Measurements from ENCODE around the gene COL9A2. TPM values are rescaled to one million over a fixed set of nuclear protein-coding genes. Genes with fewer than 3 reads are reported as not detected.

Gene COL9A2
- total and polyA plus RNA-seq, 4 donors: 8.6 to 27.7 (median 13.2) TPM

DNA sequence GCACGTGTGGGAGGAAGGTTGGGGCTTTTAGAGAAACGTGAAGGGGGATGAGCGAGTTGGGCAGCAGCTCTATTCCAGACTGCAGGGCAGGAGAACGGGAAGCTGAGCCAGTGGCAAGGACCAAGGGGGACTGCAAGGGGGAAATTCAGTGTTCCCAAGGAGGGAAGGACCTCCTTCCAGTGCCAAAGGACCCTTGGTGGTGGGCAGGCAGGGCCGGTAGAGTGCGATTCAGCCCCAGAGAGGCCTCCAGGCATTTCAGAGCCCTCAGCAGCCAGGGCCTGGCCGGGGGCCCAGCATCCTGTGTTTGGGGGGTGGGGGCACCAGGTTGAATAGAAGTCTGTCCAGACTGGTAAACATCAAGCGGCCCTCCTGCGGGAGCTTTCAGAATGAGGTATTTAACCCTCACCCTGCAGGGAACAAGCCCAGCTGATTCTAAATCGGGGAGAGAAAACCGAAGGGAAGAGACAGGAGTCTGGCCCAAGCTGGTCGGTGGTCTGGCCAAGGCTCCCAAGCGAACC lies 2.3 kb downstream of the COL9A2 start:
- intact Hi-C loops (cut with DNase I): loop anchor here (2.0 to 5.0 kb wide), 3 partner anchors 56 to 162 kb away; partner anchors contain the start of genes RLF (in 1 of the 2) and ZMPSTE24 (in 1 of the 2)
- Histone ChIP-seq H3K4me1 (ENCODE audit: control insufficient read depth in 1 of 2, insufficient read depth in 2 of 2, low read length in 2 of 2) (no peaks in the 10 kb centered on the region), H3K9me3 (ENCODE audit: control insufficient read depth, low read length) (no peaks in the 10 kb centered on the region), H3K4me3 (ENCODE audit: low read length in 2 of 2) (no peak overlapping the region), H3K27me3 (ENCODE audit: control insufficient read depth in 1 of 2, insufficient read depth in 2 of 2, low read length in 1 of 2) (no peaks in the 10 kb centered on the region), H3K36me3 (ENCODE audit: control insufficient read depth in 1 of 2, insufficient read depth in 2 of 2, low read length in 1 of 2) (no peaks in the 10 kb centered on the region), H3K27ac (ENCODE audit: low read depth in 1 of 2, low read length in 2 of 2) (peak overlapping the region in 1 of 2 donors; percentile 77)
- DNase-seq (no peak), ATAC-seq (ENCODE audit: low FRiP score) (no peak)
- WGBS, 2 donors: 9 to 12% methylated on average over 13 of the region's 13 CpGs

DNA sequence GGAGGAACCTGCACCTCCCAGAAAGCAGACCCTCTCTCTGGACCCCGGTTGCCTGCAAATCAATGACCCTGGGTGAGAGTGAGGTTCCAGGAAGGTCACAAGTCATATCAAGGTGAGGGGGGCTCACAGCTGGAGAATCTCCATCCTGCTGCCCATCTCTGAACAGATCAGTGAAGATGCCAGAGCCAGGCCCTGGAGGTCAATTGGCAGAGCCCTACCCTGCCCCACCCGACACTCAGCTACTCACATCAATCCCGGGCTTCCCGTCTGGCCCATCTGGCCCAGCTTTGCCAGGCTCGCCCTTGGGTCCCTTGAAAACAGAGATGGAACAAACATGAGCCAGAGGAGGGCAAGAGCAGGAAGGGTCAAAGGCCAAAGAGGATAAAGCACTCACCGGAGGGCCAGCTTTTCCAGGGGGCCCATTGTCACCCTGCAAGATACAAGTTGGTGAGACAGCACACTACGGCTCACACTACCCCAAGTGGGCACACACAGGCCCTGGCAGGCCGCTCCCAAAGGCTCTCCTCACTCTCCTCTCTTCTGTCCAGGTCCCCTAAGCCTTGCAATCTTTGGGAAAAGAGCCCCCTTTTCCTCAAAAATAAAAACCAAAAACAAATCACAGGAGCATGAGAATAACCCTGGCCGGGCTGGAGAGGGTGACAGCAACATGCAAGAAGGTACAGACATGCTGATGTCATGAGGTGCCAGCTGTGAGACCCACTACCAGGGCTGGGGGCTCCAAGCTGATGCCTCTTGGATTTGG lies 2.9 kb downstream of the COL9A2 start:
- DNase-seq: no peak

DNA sequence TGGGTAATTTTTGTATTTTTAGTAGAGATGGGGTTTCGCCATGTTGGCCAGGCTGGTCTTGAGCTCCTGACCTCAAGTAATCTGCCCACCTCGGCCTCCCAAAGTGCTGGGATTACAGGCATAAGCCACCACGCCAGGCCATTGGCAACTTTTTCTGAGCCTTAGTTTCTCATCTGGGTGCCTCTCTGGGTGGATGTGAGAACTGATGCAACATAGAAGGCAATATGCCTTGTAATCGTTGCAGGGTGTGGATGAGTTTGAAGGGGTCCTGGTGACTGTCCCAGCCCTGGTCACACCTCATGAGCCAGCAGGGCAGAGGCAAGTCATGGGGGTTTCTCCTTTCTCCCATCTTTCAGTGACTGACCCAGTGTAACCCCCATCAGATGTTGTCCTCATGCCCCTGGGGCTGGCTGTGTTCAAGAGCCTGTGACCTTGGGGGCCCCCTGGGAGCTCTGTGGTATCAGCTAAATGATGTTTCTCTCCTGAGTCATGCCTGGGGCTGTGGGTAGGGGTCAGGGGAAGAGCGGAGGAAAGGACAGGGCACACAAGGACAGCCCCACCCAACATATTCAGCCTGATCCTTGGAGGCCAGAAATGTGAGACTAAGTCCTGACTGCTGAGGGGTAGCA lies 3.6 kb downstream of the COL9A2 start:
- Histone ChIP-seq H3K36me3 (ENCODE audit: control insufficient read depth in 1 of 2, insufficient read depth in 2 of 2, low read length in 1 of 2) (no peaks in the 10 kb centered on the region), H3K4me3 (ENCODE audit: low read length in 2 of 2) (no peak overlapping the region), H3K27me3 (ENCODE audit: control insufficient read depth in 1 of 2, insufficient read depth in 2 of 2, low read length in 1 of 2) (no peaks in the 10 kb centered on the region), H3K4me1 (ENCODE audit: control insufficient read depth in 1 of 2, insufficient read depth in 2 of 2, low read length in 2 of 2) (no peaks in the 10 kb centered on the region), H3K27ac (ENCODE audit: low read depth in 1 of 2, low read length in 2 of 2) (no peak overlapping the region), H3K9me3 (ENCODE audit: control insufficient read depth, low read length) (no peaks in the 10 kb centered on the region)
- WGBS, 2 donors: 93 to 94% methylated on average over 5 of the region's 5 CpGs
- ATAC-seq (ENCODE audit: low FRiP score) (no peak), DNase-seq (no peak)
- intact Hi-C loops (cut with DNase I): no loop called here

More for the DNA sequence above, 2.9 kb downstream of the COL9A2 start:
- Histone ChIP-seq H3K36me3 (ENCODE audit: control insufficient read depth in 1 of 2, insufficient read depth in 2 of 2, low read length in 1 of 2) (no peaks in the 10 kb centered on the region), H3K27me3 (ENCODE audit: control insufficient read depth in 1 of 2, insufficient read depth in 2 of 2, low read length in 1 of 2) (no peaks in the 10 kb centered on the region), H3K4me1 (ENCODE audit: control insufficient read depth in 1 of 2, insufficient read depth in 2 of 2, low read length in 2 of 2) (no peaks in the 10 kb centered on the region), H3K4me3 (ENCODE audit: low read length in 2 of 2) (no peak overlapping the region), H3K27ac (ENCODE audit: low read depth in 1 of 2, low read length in 2 of 2) (no peak overlapping the region), H3K9me3 (ENCODE audit: control insufficient read depth, low read length) (no peaks in the 10 kb centered on the region)
- no peak for ATAC-seq (ENCODE audit: low FRiP score)
- intact Hi-C loops (cut with DNase I): loop anchor here in 1 of 2 donors (2.0 kb wide), 2 partner anchors 55 to 153 kb away; partner anchors contain the start of genes RLF and ZMPSTE24
- WGBS, 2 donors: 85 to 88% methylated on average over 9 of the region's 9 CpGs

DNA sequence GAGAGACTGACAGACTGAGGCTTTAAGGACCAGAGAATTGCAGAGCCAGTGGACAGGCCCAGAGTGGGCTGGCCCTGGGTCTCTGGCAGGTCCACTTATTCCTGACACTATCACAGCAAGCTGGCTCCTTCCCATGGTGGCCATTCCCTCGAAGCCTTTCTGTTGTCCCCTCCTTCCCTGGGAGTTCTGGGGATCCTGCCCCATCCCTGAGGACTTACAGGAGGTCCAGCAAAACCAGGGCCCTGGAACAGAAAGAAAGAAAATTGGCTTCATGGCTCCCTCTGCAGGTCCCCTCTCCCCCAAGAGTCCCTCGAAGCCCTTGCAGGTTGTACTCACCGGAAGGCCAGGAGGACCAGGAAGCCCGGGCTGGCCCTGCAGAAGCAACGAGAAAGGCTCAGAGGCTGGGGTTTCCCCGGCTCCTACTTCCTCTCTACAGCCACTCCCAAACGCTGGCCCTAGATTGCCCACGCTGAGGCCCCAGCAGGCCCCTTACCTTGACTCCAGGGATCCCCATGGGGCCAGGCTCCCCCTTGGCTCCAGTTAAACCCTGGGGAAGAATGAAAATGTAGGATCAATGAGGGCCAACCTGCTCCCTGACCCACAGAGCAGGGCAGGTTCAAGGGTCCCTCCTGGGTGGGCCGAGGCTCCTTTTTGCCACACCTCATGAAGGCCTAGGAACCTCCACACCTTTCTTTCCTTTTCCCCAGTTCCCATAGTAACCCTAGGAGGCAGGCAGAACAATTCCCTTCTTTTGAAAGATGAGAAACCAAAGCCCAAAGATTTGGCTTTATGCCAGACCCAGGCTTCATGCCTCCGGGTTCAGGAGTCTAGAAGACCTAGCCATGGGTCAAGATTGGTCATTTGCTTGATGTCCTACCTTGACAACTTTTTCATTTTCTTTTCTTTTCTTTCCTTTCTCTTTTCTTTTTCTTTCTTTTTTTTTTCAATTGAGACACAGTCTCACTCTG lies 4.6 kb downstream of the COL9A2 start:
- no peak for ATAC-seq (ENCODE audit: low FRiP score)
- peak in 1 of 2 donors; percentile 77 for DNase-seq
- WGBS, 2 donors: 76 to 85% methylated on average over 10 of the region's 10 CpGs
- no peak overlapping the region for H3K4me3 ChIP-seq (ENCODE audit: low read length in 2 of 2)
- no peaks in the 10 kb centered on the region for H3K27me3 ChIP-seq (ENCODE audit: control insufficient read depth in 1 of 2, insufficient read depth in 2 of 2, low read length in 1 of 2)
- no peaks in the 10 kb centered on the region for H3K4me1 ChIP-seq (ENCODE audit: control insufficient read depth in 1 of 2, insufficient read depth in 2 of 2, low read length in 2 of 2)
- intact Hi-C loops (cut with DNase I): no loop called here
- H3K36me3 ChIP-seq (ENCODE audit: control insufficient read depth in 1 of 2, insufficient read depth in 2 of 2, low read length in 1 of 2): no peaks in the 10 kb centered on the region
- no peak overlapping the region for H3K27ac ChIP-seq (ENCODE audit: low read depth in 1 of 2, low read length in 2 of 2)
- no peaks in the 10 kb centered on the region for H3K9me3 ChIP-seq (ENCODE audit: control insufficient read depth, low read length)

GRCh38 chr1:40311692-40312091 lies 5.4 kb downstream of the COL9A2 start:
- Histone ChIP-seq H3K36me3 (ENCODE audit: control insufficient read depth in 1 of 2, insufficient read depth in 2 of 2, low read length in 1 of 2) (no peaks in the 10 kb centered on the region), H3K4me1 (ENCODE audit: control insufficient read depth in 1 of 2, insufficient read depth in 2 of 2, low read length in 2 of 2) (no peaks in the 10 kb centered on the region), H3K27me3 (ENCODE audit: control insufficient read depth in 1 of 2, insufficient read depth in 2 of 2, low read length in 1 of 2) (no peaks in the 10 kb centered on the region), H3K4me3 (ENCODE audit: low read length in 2 of 2) (no peak overlapping the region), H3K9me3 (ENCODE audit: control insufficient read depth, low read length) (no peaks in the 10 kb centered on the region), H3K27ac (ENCODE audit: low read depth in 1 of 2, low read length in 2 of 2) (no peak overlapping the region)
- 93 to 97% methylated on average over 5 of the region's 5 CpGs for WGBS, 2 donors
- ATAC-seq (ENCODE audit: low FRiP score) (no peak), DNase-seq (no peak)
- intact Hi-C loops (cut with DNase I): no loop called here

DNA sequence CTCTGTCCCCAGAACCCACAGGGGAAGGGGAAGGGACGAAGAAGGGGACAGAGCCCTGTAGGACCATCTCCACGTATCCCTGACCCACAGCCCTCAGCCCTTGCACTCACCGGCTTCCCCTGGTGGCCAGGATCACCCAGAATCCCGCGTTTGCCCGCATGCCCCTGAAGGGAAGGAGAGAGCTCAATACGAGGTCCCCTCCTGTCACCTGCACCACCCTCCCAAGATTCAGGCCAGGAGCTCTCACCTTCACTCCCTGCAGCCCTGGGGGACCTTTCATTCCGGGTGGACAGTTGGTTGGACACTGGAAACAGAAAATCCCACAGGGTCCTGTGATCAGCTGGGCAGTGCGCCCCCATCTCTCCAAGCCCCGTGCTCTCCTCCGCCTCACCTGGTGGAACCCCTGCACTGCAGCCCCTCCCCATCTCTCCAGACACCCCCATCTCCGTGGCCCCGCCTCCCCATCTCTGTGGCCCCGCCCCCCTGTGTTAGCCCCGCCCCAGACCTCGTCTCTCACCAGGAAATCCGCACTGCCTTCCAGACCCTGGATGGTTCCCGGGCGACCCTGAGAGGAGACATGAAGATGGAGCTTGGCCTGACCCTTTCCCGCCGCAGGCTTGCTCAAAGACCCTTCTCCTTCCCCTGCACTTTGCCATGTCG lies 6.0 kb downstream of the COL9A2 start:
- Histone ChIP-seq H3K4me1 (ENCODE audit: control insufficient read depth in 1 of 2, insufficient read depth in 2 of 2, low read length in 2 of 2) (no peaks in the 10 kb centered on the region), H3K36me3 (ENCODE audit: control insufficient read depth in 1 of 2, insufficient read depth in 2 of 2, low read length in 1 of 2) (no peaks in the 10 kb centered on the region), H3K27me3 (ENCODE audit: control insufficient read depth in 1 of 2, insufficient read depth in 2 of 2, low read length in 1 of 2) (no peaks in the 10 kb centered on the region), H3K9me3 (ENCODE audit: control insufficient read depth, low read length) (no peaks in the 10 kb centered on the region), H3K4me3 (ENCODE audit: low read length in 2 of 2) (no peak overlapping the region), H3K27ac (ENCODE audit: low read depth in 1 of 2, low read length in 2 of 2) (no peak overlapping the region)
- ATAC-seq (ENCODE audit: low FRiP score) (no peak), DNase-seq (no peak)
- 83 to 86% methylated on average over 21 to 22 of the region's 22 CpGs for WGBS, 2 donors
- intact Hi-C loops (cut with DNase I): no loop called here

GRCh38 chr1:40310129-40310461 lies 7.0 kb downstream of the COL9A2 start:
- no peaks in the 10 kb centered on the region for H3K9me3 ChIP-seq (ENCODE audit: control insufficient read depth, low read length)
- H3K4me1 ChIP-seq (ENCODE audit: control insufficient read depth in 1 of 2, insufficient read depth in 2 of 2, low read length in 2 of 2): no peaks in the 10 kb centered on the region
- 66 to 83% methylated on average over 2 of the region's 2 CpGs for WGBS, 2 donors
- no peak overlapping the region for H3K4me3 ChIP-seq (ENCODE audit: low read length in 2 of 2)
- no peaks in the 10 kb centered on the region for H3K36me3 ChIP-seq (ENCODE audit: control insufficient read depth in 1 of 2, insufficient read depth in 2 of 2, low read length in 1 of 2)
- ATAC-seq (ENCODE audit: low FRiP score): no peak
- intact Hi-C loops (cut with DNase I): no loop called here
- no peak for DNase-seq
- no peaks in the 10 kb centered on the region for H3K27me3 ChIP-seq (ENCODE audit: control insufficient read depth in 1 of 2, insufficient read depth in 2 of 2, low read length in 1 of 2)
- no peak overlapping the region for H3K27ac ChIP-seq (ENCODE audit: low read depth in 1 of 2, low read length in 2 of 2)
